ENCODE data around the gene AMIGO3.

AMIGO3 gene

DNA sequence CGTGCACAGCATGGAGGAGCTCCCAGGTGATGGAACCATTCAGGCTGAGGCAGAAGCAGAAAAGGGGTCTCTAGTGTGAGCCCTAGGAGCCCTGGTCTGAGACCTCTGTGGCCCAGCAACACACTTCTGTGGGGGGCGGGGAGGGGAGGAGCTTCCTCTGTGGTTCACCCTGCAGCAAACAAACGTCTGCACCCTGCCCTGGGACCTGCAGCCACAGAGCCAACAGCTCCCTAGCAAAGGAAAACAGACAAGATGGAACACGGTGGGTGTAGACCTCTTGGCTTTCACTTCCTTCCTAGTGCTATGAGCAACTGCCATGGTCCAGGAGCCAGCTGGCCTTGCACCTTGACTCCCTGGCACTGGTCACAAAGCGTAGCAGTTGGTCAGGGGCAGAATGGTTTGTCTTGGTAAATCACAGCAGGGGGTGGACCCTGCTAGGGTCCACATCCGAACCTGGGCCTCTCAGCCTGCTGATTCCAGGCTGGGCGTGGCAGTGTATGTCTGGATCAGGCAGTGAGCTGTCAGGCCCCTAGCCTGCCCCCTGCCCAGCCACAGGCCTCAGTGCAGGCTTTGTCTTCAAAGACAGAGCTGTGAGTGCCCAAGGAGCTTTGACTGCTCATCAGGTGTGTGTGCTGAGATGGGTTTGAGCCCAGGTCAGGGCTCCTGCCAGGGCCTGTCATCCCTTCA lies 6.7 kb downstream of the AMIGO3 start:
- TF ChIP-seq, protein P1, sequence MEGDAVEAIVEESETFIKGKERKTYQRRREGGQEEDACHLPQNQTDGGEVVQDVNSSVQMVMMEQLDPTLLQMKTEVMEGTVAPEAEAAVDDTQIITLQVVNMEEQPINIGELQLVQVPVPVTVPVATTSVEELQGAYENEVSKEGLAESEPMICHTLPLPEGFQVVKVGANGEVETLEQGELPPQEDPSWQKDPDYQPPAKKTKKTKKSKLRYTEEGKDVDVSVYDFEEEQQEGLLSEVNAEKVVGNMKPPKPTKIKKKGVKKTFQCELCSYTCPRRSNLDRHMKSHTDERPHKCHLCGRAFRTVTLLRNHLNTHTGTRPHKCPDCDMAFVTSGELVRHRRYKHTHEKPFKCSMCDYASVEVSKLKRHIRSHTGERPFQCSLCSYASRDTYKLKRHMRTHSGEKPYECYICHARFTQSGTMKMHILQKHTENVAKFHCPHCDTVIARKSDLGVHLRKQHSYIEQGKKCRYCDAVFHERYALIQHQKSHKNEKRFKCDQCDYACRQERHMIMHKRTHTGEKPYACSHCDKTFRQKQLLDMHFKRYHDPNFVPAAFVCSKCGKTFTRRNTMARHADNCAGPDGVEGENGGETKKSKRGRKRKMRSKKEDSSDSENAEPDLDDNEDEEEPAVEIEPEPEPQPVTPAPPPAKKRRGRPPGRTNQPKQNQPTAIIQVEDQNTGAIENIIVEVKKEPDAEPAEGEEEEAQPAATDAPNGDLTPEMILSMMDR (IDR thresholded peaks at IDR 0.05; ENCODE audit: extremely low read depth, insufficient read depth, missing control alignments) = no peak
- in situ Hi-C loops (cut with MboI; ENCODE audit: low pct_unique_long_range_greater_than_20kb, low sequenced_read_pairs, unreplicated experiment) = no loop called here
- no peak for DNase-seq (ENCODE audit: low spot score)

- TF ChIP-seq, protein P1 (IDR thresholded peaks at IDR 0.05; ENCODE audit: extremely low read depth, insufficient read depth, missing control alignments) = no peak
- in situ Hi-C loops (cut with MboI; ENCODE audit: low pct_unique_long_range_greater_than_20kb, low sequenced_read_pairs, unreplicated experiment) = no loop called here
- no peak for DNase-seq (ENCODE audit: low spot score)
These were observed 7.3 kb downstream of the AMIGO3 start for GRCh38 chr3:49712166-49712565.

DNA sequence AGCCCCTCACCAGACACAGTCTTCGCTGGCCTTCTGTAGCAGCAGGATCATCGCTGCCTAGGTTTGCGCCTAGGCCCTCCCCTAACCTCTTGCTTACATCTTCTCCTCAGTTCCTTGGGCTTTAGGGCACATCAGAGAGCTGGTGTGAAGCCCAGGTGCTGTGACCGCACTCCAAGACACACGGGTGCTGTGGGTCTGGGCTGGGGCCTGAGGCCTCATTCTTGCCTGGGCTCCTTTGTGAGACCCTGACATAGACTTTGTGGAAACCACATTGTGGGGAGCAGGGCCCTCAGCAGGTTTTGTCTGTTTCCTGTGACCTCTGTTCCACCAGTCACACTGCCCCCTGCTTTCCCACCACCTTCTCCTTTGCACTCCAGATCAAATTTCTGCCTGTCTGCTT lies 8.0 kb downstream of the AMIGO3 start:
- no peak for DNase-seq (ENCODE audit: low spot score)
- in situ Hi-C loops (cut with MboI; ENCODE audit: low pct_unique_long_range_greater_than_20kb, low sequenced_read_pairs, unreplicated experiment) = no loop called here
- TF ChIP-seq, protein P1 (IDR thresholded peaks at IDR 0.05; ENCODE audit: extremely low read depth, insufficient read depth, missing control alignments) = no peak

- in situ Hi-C loops (cut with MboI; ENCODE audit: low pct_unique_long_range_greater_than_20kb, low sequenced_read_pairs, unreplicated experiment) = no loop called here
These were observed 9.6 kb downstream of the AMIGO3 start for GRCh38 chr3:49709852-49710251.

DNA sequence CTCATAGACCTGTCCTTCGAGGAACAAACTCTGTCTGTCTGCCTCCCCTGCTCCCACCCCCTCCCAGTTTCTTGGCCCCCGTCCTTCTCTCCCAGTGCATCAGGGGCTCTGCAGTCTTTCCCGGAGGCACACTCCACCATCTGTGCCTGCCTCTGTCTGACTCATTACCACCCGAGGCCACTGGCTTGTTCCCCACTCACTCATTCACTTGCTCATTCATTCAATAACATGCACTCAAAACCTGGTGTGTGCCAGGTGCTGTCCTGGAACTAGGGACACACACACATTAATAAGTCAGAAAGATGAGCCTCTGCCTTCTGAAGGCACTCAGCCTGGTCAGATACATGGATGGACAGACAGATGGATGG lies 12.4 kb downstream of the AMIGO3 start:
- in situ Hi-C loops (cut with MboI; ENCODE audit: low pct_unique_long_range_greater_than_20kb, low sequenced_read_pairs, unreplicated experiment) = no loop called here
- no peak for DNase-seq (ENCODE audit: low spot score)
- TF ChIP-seq, protein P1 (IDR thresholded peaks at IDR 0.05; ENCODE audit: extremely low read depth, insufficient read depth, missing control alignments) = no peak

More at GRCh38 chr3:49709852-49710251, 9.6 kb downstream of the AMIGO3 start:
- no peak for DNase-seq (ENCODE audit: low spot score)
- TF ChIP-seq, protein P1 (IDR thresholded peaks at IDR 0.05; ENCODE audit: extremely low read depth, insufficient read depth, missing control alignments) = no peak

- in situ Hi-C loops (cut with MboI; ENCODE audit: low pct_unique_long_range_greater_than_20kb, low sequenced_read_pairs, unreplicated experiment) = no loop called here
- DNase-seq (ENCODE audit: low spot score) = no peak
- TF ChIP-seq, protein P1 (IDR thresholded peaks at IDR 0.05; ENCODE audit: extremely low read depth, insufficient read depth, missing control alignments) = no peak
These were observed 12.9 kb downstream of the AMIGO3 start for GRCh38 chr3:49706456-49707112.

Measured in GM13977 (cell line).